HepG2 (cell line): ENCODE data around the gene INSR. TPM values are rescaled to one million over a fixed set of nuclear protein-coding genes. Genes with fewer than 3 reads are reported as not detected.
A peak's percentile ranks its signal among the peaks of the same experiment; 100 is the strongest.

ENCODE experiments used
- ARID5B ChIP-seq: IDR thresholded peaks from 2 replicates; pipeline ENCODE4 v1.4.0; 2020; ENCODE audit warnings: mild to moderate bottlenecking, missing genetic modification reagents
- CCDC6 ChIP-seq: sonication (generic); formaldehyde crosslinking; IDR thresholded peaks from 2 replicates; pipeline ENCODE4 v1.8.1; 2022; ENCODE audit warnings: mild to moderate bottlenecking, missing genetic modification reagents, moderate library complexity
- CEBPB ChIP-seq: IDR thresholded peaks from 2 replicates; pipeline ENCODE4 v1.6.1; 2011; ENCODE audit warnings: low read depth, low read length, improper control_type of control experiment, borderline replicate concordance
- ERF ChIP-seq: IDR thresholded peaks from 2 replicates; pipeline ENCODE4 v1.6.1; 2018; ENCODE audit warnings: missing biosample characterization, missing genetic modification reagents
- ETV5 ChIP-seq: IDR thresholded peaks from 2 replicates; pipeline ENCODE4 v1.6.1; 2018; ENCODE audit warnings: missing biosample characterization, missing genetic modification reagents, inconsistent platforms, borderline replicate concordance
- FOXJ3 ChIP-seq: sonication (generic); formaldehyde crosslinking; IDR thresholded peaks from 2 replicates; pipeline ENCODE4 v1.4.0; 2020; ENCODE audit warnings: missing genetic modification reagents, mild to moderate bottlenecking, borderline replicate concordance
- IKZF5 ChIP-seq: IDR thresholded peaks from 2 replicates; pipeline ENCODE4 v1.6.1; 2018; ENCODE audit warnings: missing genetic modification reagents, mild to moderate bottlenecking, missing compliant biosample characterization
- NR1H2 ChIP-seq: sonication (generic); formaldehyde crosslinking; IDR thresholded peaks from 2 replicates; pipeline ENCODE4 v1.8.1; 2022; ENCODE audit warnings: low read depth, missing genetic modification reagents, borderline replicate concordance
- SALL1 ChIP-seq: sonication (generic); formaldehyde crosslinking; IDR thresholded peaks from 2 replicates; pipeline ENCODE4 v1.8.0; 2022; ENCODE audit warnings: mild to moderate bottlenecking, missing genetic modification reagents
- SOX5 ChIP-seq: IDR thresholded peaks from 2 replicates; pipeline ENCODE4 v1.6.1; 2016; ENCODE audit warnings: borderline replicate concordance
- TAF1 ChIP-seq: sonication (generic); formaldehyde crosslinking; IDR thresholded peaks from 2 replicates; pipeline ENCODE4 v1.4.0; 2020; ENCODE audit warnings: missing genetic modification reagents
- ZNF496 ChIP-seq: sonication (generic); formaldehyde crosslinking; IDR thresholded peaks from 2 replicates; pipeline ENCODE4 v1.8.1; 2023; ENCODE audit warnings: mild to moderate bottlenecking, moderate library complexity, missing genetic modification reagents; ENCODE audit not compliant: insufficient replicate concordance
- ZNF512 ChIP-seq: sonication (generic); formaldehyde crosslinking; IDR thresholded peaks from 2 replicates; pipeline ENCODE4 v1.4.0; 2020; ENCODE audit warnings: mild to moderate bottlenecking, missing genetic modification reagents
- ZNF512B ChIP-seq: sonication (generic); formaldehyde crosslinking; IDR thresholded peaks from 2 replicates; pipeline ENCODE4 v1.5.1; 2020; ENCODE audit warnings: missing genetic modification reagents, mild to moderate bottlenecking, borderline replicate concordance
- ZNF547 ChIP-seq: sonication (generic); formaldehyde crosslinking; IDR thresholded peaks from 2 replicates; pipeline ENCODE4 v1.5.1; 2020; ENCODE audit warnings: mild to moderate bottlenecking, missing genetic modification reagents
- ZUFSP ChIP-seq: sonication (generic); formaldehyde crosslinking; IDR thresholded peaks from 2 replicates; pipeline ENCODE4 v1.9.0; 2021; ENCODE audit warnings: missing genetic modification reagents, mild to moderate bottlenecking, borderline replicate concordance
- polyA plus RNA-seq, 8 experiments: library from polyadenylated mRNA; depleted of rRNA in 3 of 8; stranded (reverse) in 7 of 8; unstranded in 1 of 8; fragments of >200 nt; fragmentation: Illumina TruSeq in 4 of 8; extraction: Trizol in 4 of 8; gene quantifications; 2 replicates each; pipeline versions ENCODE4 v1.2.1 to v1.2.3, GENCODE V29; 2011 to 2016; ENCODE audit warnings: low read depth in 4 of 8, missing spikeins in 1 of 8, mixed read lengths in 1 of 8; ENCODE audit not compliant: insufficient read depth in 1 of 8
- total RNA-seq, 5 experiments: library from RNA; depleted of rRNA; stranded (reverse); fragments of >200 nt; fragmentation: Illumina TruSeq; extraction: Trizol; gene quantifications; 2 replicates each; pipeline ENCODE4 v1.2.3, GENCODE V29; 2016; ENCODE audit warnings: low read depth in 1 of 5

INSR gene
- total and polyA plus RNA-seq, 2 of the 13 experiments (the other 11 are each of a cell fraction or from before 2014, with no cell fraction given) = 24.2 to 29.8 TPM

GRCh38 chr19:7188698-7189629, 105.2 kb downstream of the INSR start (continued):
- no peak for TF ChIP-seq ZNF512B (CRISPR knock-in tag)
- TF ChIP-seq ZUFSP = no peak
- TF ChIP-seq CEBPB = peak; percentile 61; the same call in 1 of the 2 replicates
- TF ChIP-seq ETV5 = peak; percentile 67; the same call in 1 of the 2 replicates
- TF ChIP-seq SALL1 (CRISPR knock-in tag) = peak; percentile 46; the same call in 1 of the 2 replicates
- TF ChIP-seq SOX5 (CRISPR knock-in tag) = peak; percentile 76; the same call in 1 of the 2 replicates
- no peak for TF ChIP-seq ZNF496 (CRISPR knock-in tag)
- TF ChIP-seq ERF (CRISPR knock-in tag) = no peak
- no peak for TF ChIP-seq CCDC6 (CRISPR knock-in tag)
- no peak for TF ChIP-seq IKZF5 (CRISPR knock-in tag)
- TF ChIP-seq NR1H2 (CRISPR knock-in tag) = no peak
- TF ChIP-seq ZNF512 (CRISPR knock-in tag) = no peak
- no peak for TF ChIP-seq TAF1 (CRISPR knock-in tag)
- no peak for TF ChIP-seq FOXJ3 (CRISPR knock-in tag)
- TF ChIP-seq ZNF547 = no peak
- TF ChIP-seq ARID5B (CRISPR knock-in tag) = peak; percentile 40; the same call in 1 of the 2 replicates
